GM12801 (cell line): Measurements from ENCODE around the gene PRKCE.

Experiments
- TF ChIP-seq, protein P1 (sequence below): IDR thresholded peaks from one replicate; pipeline ENCODE4 v1.5.1; 2011; ENCODE audit warnings: control low read depth; ENCODE audit not compliant: insufficient read length; ENCODE audit errors: extremely low read depth

PRKCE gene

DNA sequence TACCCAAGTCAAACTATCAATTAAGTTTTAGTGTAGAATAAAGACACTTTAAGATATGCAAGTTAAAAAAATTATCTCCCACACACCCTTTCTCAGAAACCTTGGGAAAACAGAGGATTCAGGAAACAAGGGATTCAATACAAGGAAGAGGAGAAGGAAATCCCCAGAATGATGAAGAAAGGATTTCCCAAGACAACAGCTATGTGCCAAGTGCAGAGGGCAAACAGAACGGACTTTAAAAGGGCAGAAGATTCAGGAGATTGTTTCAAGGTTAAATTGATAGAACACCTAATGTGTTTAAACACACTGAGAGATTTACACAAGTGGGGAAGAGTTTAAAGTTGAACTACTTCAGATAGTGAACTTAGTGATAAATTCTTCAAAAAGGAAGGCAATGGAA, 574.3 kb downstream of the PRKCE start:
- TF ChIP-seq, protein P1, sequence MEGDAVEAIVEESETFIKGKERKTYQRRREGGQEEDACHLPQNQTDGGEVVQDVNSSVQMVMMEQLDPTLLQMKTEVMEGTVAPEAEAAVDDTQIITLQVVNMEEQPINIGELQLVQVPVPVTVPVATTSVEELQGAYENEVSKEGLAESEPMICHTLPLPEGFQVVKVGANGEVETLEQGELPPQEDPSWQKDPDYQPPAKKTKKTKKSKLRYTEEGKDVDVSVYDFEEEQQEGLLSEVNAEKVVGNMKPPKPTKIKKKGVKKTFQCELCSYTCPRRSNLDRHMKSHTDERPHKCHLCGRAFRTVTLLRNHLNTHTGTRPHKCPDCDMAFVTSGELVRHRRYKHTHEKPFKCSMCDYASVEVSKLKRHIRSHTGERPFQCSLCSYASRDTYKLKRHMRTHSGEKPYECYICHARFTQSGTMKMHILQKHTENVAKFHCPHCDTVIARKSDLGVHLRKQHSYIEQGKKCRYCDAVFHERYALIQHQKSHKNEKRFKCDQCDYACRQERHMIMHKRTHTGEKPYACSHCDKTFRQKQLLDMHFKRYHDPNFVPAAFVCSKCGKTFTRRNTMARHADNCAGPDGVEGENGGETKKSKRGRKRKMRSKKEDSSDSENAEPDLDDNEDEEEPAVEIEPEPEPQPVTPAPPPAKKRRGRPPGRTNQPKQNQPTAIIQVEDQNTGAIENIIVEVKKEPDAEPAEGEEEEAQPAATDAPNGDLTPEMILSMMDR: no peak

DNA sequence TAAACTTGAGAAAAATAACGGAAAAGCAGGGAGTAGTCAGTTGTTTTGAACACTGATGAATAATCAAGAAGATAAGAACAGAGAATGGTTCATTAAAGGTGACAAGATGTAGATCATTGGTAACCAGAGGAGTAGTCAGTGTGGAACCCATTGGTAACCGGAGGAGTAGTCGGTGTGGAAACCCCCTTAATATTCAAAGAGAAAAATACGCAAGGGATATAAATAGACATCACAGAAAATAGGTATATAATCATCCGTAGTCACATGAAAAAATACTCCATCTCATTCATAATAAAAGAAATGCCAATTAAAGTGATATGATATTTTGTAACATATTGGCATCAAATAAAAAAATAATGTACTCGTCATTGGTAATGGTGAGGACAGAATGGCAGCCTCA, 575.1 kb downstream of the PRKCE start:
- TF ChIP-seq, protein P1: no peak

DNA sequence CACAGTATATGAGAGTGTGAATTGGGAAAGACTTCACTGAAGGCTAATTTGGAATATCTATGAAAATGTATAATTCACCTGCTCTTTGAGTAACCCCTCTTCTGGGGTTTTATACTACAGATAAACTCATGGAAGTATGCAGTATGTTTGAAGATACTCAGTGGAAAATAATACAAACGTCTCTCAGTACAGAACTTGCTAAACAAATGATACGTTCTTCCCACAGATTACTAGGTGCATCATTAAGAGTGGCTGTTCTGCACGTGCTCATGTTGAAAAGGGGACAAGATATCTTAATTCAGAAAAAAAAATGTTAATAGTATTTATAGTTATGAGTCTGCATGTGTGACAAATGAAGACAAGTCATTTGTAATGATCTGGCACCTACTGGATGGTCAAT, 575.5 kb downstream of the PRKCE start:
- TF ChIP-seq, protein P1: no peak

DNA sequence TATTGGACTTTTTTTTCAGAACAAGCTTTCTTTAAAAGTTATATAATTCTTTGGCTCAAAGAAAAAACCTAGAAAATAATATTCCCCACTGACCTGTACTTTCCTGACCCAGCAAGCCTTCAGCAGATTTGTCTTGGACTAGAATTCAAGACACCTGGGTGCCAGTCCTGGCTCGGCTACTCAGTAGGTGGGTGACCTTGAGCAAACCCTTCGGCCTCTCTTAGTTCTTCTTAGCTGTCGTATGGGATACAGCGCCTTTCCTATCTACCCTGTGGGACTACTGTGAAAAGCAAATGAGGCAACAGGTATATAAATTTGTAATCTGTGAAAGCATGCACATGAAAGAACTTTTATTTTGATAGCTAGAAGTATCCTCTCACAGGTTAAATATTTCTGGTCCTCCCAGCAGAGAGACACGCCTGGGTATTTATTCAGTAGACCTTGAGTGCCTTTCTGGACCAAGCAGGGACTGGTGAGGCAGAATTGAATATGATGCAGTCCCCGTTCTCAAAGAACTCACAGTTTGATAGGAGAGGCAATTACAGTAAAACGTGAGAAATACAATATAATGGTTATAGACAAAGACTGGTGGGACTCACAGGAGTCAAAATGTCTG, 576.3 kb downstream of the PRKCE start:
- TF ChIP-seq, protein P1: no peak

DNA sequence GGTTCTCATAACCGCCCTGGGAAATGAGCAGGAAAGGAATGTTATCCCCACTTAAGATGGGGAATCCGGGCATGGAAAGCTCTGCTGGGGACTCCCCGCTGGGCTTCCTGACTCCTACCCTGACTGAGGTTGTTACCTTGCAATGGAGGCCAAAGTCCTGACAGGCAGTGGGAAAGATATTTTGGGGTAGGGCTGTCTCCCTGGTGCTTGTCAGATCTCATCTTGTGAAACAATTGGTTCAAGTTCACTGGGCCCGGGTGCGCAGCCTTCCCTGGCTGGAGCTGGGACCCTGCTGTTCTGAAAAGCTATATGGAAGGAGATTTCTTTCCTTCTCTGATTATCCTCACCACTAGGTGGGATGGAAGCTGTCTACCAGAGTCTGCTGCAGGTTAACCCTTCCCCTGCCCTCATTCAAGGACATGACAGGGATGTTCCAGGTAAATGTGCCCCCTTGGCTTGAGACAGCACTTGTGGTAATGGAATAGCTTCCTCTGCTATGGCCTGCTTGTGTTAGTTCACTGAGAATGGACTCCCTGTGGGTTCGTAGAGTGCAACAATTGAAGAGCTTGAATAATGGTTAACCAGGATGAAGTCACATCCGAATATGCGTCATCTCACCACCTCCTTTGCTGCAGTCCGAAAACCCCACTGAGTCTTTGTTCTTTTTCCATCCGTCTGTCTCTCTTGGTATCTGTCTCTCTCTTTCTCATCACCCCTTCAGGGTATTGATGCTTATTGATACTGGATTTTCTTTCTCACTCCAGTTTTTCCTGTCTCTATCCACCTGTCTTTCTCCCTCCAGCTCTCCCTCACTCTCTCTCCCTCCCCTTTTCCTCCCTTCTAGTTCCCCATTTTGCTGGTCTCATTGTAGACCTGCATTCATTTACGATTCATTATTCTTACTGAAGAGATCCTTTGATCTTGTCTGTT, 577.9 kb downstream of the PRKCE start:
- TF ChIP-seq, protein P1: no peak

DNA sequence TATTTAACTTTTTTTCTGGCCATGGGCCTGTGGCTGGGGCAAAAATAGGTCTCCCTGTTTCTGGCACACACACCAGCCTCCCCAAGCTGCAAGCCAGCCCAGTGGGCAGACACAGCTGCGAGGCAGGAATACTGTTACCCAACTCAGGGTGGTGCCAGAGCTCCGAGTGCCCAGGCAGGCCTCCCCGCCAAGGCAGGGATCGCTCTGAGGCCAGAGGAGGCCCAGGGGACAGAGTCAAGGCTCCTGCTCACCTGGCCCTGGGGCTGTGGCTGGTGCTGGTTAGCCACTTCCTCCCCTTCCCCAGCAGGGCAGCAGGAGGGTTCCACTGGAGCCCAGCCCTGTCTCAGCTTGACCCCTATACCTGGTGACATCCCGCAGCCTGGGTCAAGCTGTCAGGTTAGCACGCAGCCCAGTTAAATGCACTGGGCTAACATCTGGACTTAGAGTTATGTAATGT, 578.7 kb downstream of the PRKCE start:
- TF ChIP-seq, protein P1: no peak

DNA sequence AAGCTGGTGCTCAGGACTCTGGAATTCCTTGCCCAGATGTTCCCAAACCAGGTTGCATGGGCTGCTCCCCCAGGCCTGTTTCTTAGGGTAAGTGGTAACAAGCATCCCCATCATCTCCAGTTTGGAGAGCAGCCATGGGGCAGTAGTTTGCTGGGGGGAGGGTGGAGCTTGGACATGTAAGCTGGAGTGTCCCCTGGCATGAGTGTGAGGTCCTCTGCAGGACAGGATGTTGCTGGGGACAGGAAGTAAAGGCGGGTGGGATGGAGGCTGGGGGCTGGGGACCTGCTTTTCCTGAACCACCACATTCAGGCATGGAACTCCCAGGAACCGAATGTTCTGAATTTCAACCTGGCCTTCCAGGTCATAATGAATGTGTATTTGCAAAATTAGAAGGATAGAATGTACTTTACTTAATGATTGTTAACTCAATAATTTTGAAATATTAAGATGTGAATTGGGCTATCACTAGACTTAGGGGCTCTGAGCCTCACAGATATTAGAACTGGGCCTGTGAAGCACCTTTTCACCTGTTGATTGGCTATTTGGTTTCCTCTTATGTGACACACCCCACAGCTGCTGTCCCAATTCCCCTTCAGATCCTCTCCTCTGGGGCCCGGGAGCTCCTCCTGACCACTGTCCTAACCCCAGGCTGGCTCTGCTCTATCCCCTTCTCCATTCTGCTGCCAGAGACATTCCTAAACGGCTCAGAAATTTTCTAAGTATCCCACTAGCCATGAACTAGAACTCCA, 579.4 kb downstream of the PRKCE start:
- TF ChIP-seq, protein P1: no peak
